GM21390 (cell line): Measurements from ENCODE around the gene SPDYE3.
A peak's percentile ranks its signal among the peaks of the same experiment; 100 is the strongest.
"Not testable (repeated sequence)": the region's sequence is repeated elsewhere in the genome, so short reads cannot be mapped to it uniquely, and the experiment has no call there.

Experiments used
- ATAC-seq: cut with Tn5 transposase; IDR thresholded peaks from one replicate; pipeline ENCODE4 v1.9.1; 2021; ENCODE audit not compliant: unreplicated experiment

Gene SPDYE3

GRCh38 chr7:100307402-100307801 lies at the start of gene SPDYE3:
Gene SPDYE3, plus strand, starts transcription at chr7:100307702. Its CDS starts 184 bp downstream, at chr7:100307886.
- ATAC-seq: not testable (repeated sequence)

- ATAC-seq: not testable (repeated sequence)
Measured at GRCh38 chr7:100259984-100260383, 47.5 kb upstream of the SPDYE3 start.

- not testable (repeated sequence) for ATAC-seq
Measured at GRCh38 chr7:100262896-100263295, 44.6 kb upstream of the SPDYE3 start.

DNA sequence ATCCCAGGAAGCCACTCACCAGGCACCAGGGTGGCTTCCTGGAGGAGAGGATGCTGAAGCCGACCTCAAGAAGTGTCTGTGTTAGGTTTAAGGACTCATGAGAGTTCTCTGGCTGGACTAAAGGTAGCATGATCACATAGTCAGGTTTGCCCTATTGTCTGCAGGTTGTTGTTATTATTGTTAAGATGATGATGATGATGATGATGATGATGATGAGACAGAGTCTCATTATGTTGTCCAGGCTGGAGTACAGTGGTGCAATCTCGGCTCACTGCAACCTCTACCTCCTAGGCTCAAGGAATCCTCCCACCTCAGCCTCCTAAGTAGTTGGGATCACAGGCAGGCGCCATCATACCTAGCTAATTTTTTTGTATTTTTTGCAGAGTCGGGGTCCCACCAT lies 43.3 kb upstream of the SPDYE3 start:
- not testable (repeated sequence) for ATAC-seq

GRCh38 chr7:100264669-100265165 lies 42.8 kb upstream of the SPDYE3 start:
- ATAC-seq: not testable (repeated sequence)

DNA sequence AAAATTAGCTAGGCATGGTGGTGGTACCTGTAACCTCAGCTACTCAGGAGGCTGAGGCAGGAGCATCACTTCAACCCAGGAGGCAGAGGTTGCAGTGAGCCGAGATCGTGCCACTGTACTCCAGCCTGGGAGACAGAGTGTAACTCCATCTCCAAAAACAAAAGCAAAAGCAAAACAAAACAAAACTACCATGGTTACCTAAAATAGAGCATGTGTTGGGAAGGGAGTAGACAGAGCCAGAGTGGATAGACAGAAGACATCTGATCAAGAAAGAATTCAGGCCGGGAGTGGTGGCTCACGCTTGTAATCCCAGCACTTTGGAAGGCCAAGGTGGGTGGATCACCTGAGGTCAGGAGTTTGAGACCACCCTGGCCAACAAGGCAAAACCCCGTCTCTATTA lies 41.7 kb upstream of the SPDYE3 start:
- not testable (repeated sequence) for ATAC-seq

- ATAC-seq: no peak
Measured at GRCh38 chr7:100266576-100267354, 40.7 kb upstream of the SPDYE3 start.

GRCh38 chr7:100267648-100268047 lies 39.9 kb upstream of the SPDYE3 start:
- ATAC-seq: no peak

GRCh38 chr7:100268882-100269281 lies 38.6 kb upstream of the SPDYE3 start:
- not testable (repeated sequence) for ATAC-seq

GRCh38 chr7:100269306-100270045 lies 38.0 kb upstream of the SPDYE3 start:
- ATAC-seq: not testable (repeated sequence)

DNA sequence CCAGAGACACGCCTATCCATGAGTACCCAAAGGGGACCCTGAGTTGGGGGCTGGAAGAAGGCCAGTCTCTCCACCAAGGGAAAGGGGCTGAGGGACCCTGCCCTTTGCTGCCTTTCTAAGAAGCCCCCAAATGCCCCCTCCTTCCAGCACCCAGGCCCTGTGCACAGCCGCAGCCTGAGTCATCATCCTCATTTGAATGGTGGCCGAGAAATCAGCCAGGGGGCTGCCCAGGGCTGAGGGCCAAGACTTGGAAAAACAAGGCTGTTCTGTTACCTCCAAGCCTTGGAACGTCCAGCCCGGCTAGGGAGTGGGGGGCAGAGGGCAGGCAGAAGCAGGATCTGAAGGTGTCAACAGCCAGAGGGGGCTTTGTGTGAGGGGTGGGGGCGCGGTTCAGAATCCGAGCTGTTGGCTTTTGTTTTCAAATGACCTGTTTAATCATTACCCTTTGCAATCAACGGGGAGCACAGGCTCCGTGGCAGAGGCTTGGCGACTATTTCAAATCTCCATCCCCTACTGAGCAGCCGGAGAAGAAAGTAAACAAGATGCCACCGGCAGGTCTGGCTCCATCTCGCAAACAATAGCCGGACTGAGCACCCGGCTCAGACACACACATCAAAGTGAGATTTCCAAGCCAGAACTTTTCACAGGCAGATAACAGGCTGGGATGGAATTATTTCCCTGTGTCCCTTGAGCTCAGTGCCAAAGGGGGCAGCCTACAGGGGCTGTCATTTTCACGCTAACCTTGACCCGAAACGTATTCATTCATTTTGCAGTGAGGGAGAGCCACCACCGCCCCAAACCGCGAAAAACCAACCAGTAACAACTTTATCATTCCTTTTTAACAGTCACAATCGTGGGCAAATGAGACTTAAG lies 37.2 kb upstream of the SPDYE3 start:
- ATAC-seq: not testable (repeated sequence)

GRCh38 chr7:100270941-100271593 lies 36.4 kb upstream of the SPDYE3 start:
- ATAC-seq: not testable (repeated sequence)

DNA sequence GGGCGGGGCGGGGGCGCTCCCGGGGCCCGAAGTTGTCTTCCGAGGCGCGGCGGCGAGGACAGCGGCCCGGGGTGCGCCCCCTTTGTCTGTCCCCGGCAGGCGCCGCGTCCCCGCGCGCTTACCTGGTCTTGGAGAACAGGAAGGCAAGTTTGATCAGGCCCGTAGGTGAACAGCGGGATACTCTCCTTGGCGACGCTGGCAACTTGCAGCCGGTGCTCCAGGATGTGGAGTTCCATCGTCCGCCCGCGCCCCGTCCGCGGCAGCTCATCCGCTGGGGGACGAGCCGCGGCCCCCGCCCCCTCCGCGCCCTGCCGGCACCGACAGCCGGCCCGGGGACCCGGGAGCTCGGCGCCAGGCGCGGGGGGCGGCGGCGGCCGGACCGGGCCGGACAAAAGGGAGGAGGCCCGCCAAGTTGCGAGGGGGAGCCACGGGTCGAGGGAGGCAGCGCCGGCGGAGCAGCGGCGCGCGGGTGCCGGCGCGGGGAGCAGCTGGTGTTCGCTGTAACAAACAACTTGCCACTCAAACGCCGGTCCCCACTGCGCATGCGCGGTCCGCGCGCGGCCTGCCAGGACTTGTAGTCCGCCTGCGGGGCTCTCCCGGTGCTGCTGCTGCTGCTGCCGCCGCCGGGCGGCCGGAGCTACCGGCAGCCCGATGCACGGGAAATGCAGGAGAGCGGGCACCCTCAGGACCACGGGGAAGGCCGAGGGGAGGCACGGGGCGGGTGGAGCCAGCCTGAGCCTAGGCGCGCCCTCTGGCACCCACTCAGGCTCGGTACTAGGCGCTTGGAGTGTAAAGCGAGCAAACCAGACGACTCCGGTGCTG lies 35.6 kb upstream of the SPDYE3 start:
- ATAC-seq: peak; percentile 84

DNA sequence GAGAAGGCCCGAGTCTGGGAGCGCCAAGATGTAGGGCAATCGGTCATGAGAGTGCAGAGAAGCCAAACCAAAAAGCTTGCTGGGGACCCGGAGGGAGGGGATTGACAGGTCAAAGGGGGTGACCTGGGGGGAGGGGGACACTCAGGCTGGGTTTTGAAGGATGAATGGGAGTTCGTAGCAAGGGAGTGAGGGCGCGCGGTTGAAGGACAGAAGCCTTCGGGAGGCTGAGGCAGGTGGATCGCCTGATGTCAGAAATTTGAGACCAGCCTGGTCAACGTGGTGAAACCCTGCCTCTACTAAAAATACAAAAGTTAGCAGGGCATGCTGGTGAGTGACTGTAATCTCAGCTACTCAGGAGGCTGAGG lies 35.0 kb upstream of the SPDYE3 start:
- ATAC-seq: not testable (repeated sequence)

DNA sequence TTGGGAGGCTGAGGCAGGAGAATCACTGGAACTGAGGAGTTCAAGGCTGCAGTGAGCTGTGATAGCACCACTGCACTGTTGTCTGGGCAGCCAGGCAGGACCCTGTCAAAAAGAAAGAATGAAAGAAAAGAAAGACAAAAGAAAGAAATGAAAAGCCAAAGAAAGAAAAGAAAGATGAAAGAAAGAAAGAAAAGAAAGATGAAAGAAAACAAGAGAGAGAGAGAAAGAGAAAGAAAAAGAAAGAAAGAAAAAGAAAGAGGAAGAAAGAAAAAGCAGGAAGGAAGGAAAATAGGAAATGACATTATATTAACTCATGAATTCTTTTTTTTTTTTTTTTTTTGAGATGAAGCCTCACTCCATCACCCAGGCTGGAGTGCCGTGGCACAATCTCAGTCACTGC lies 32.4 kb upstream of the SPDYE3 start:
- ATAC-seq: no peak

GRCh38 chr7:100276126-100276525 lies 31.4 kb upstream of the SPDYE3 start:
- ATAC-seq: not testable (repeated sequence)

GRCh38 chr7:100282069-100282608 lies 25.4 kb upstream of the SPDYE3 start:
- ATAC-seq: not testable (repeated sequence)

GRCh38 chr7:100283147-100283546 lies 24.4 kb upstream of the SPDYE3 start:
- ATAC-seq: not testable (repeated sequence)
